MCF 10A (cell line): Measurements from ENCODE around the gene DCUN1D2. TPM values are rescaled to one million over a fixed set of nuclear protein-coding genes. Genes with fewer than 3 reads are reported as not detected.

Source experiments
- Bru-seq: library from RNA; stranded (reverse); fragments of 400-500 nt; gene quantifications from one replicate; lab custom pipeline; 2021; lab: Mats Ljungman, UMichigan
- BruChase-seq, 2 experiments: library from RNA; stranded (reverse); fragments of 400-500 nt; gene quantifications; one replicate each; lab custom pipeline; 2021; lab: Mats Ljungman, UMichigan
- BruUV-seq: library from RNA; stranded (reverse); fragments of 400-500 nt; replicated peaks from 2 replicates; lab custom pipeline; 2021; lab: Mats Ljungman, UMichigan
- CTCF ChIA-PET: fragments of 300-600 bp; sonication (Branson Sonifier 250); formaldehyde crosslinking; extraction: SDS; loops from one replicate; lab custom pipeline; 2021; ENCODE audit warnings: antibody characterized with exemption, inconsistent platforms; lab: Yijun Ruan, JAX
- POLR2A ChIA-PET: fragments of 300-600, 350-650 bp; sonication (Branson Sonifier 250); formaldehyde crosslinking; extraction: SDS; loops from one replicate; lab custom pipeline; 2020; ENCODE audit warnings: antibody characterized with exemption, inconsistent platforms; lab: Yijun Ruan, JAX
- DNase-seq: peaks from one replicate; pipeline ENCODE4 v3.0.0-alpha.2; 2018; ENCODE audit not compliant: unreplicated experiment
- H3K27ac Mint-ChIP-seq: one replicate; pipeline ENCODE4 v1.8.0; 2022; ENCODE audit warnings: mild to moderate bottlenecking, low read depth, mixed read lengths; ENCODE audit not compliant: unreplicated experiment
- H3K27me3 Mint-ChIP-seq: one replicate; pipeline ENCODE4 v1.8.0; 2022; ENCODE audit warnings: mixed read lengths; ENCODE audit not compliant: insufficient read depth, unreplicated experiment
- H3K36me3 Mint-ChIP-seq: one replicate; pipeline ENCODE4 v1.8.0; 2022; ENCODE audit warnings: mild to moderate bottlenecking, moderate library complexity, mixed read lengths; ENCODE audit not compliant: insufficient read depth, unreplicated experiment
- H3K4me1 Mint-ChIP-seq: one replicate; pipeline ENCODE4 v1.8.0; 2022; ENCODE audit warnings: mixed read lengths; ENCODE audit not compliant: insufficient read depth, unreplicated experiment
- H3K4me3 Mint-ChIP-seq: one replicate; pipeline ENCODE4 v1.8.0; 2022; ENCODE audit warnings: mild to moderate bottlenecking, moderate library complexity, mixed read lengths; ENCODE audit not compliant: unreplicated experiment
- H3K9me3 Mint-ChIP-seq: one replicate; pipeline ENCODE4 v1.8.0; 2022; ENCODE audit warnings: mixed read lengths; ENCODE audit not compliant: unreplicated experiment
- intact Hi-C: fragments of 100-400 bp; cut with micrococcal nuclease; formaldehyde crosslinking; loops from 2 replicates; pipeline ENCODE4 v1.14.1; 2022
- long read RNA-seq: library from polyadenylated mRNA; stranded (forward); transcript quantifications from one replicate; pipeline ENCODE4 v2.0.0, GENCODE V29; 2022
- total RNA-seq: library from RNA; stranded (reverse); gene quantifications from 2 replicates; pipeline ENCODE4 v1.2.3, GENCODE V29; 2022
- TF ChIP-seq, protein P1 (sequence below): fragments of 200-600 bp; IDR thresholded peaks from one replicate; pipeline ENCODE4 v1.8.0; 2022; ENCODE audit warnings: antibody characterized with exemption, mild to moderate bottlenecking; ENCODE audit not compliant: unreplicated experiment

The DCUN1D2 gene
- total RNA-seq (20.4 and 22.0 TPM in 2 replicates), Bru-seq, nascent RNA (percentile 74 among the genes with signal in this experiment), BruChase-seq, experiment 1, labeled RNA remaining after a 6-hour chase (percentile 76 among the genes with signal in this experiment), BruChase-seq, experiment 2, labeled RNA remaining after a 2-hour chase (percentile 87 among the genes with signal in this experiment)
- long read RNA-seq, partial matches to known transcripts, result 1 of 7 reads
- long read RNA-seq, other reads (novel, unspliced or antisense), result 4 of 7 reads

DNA sequence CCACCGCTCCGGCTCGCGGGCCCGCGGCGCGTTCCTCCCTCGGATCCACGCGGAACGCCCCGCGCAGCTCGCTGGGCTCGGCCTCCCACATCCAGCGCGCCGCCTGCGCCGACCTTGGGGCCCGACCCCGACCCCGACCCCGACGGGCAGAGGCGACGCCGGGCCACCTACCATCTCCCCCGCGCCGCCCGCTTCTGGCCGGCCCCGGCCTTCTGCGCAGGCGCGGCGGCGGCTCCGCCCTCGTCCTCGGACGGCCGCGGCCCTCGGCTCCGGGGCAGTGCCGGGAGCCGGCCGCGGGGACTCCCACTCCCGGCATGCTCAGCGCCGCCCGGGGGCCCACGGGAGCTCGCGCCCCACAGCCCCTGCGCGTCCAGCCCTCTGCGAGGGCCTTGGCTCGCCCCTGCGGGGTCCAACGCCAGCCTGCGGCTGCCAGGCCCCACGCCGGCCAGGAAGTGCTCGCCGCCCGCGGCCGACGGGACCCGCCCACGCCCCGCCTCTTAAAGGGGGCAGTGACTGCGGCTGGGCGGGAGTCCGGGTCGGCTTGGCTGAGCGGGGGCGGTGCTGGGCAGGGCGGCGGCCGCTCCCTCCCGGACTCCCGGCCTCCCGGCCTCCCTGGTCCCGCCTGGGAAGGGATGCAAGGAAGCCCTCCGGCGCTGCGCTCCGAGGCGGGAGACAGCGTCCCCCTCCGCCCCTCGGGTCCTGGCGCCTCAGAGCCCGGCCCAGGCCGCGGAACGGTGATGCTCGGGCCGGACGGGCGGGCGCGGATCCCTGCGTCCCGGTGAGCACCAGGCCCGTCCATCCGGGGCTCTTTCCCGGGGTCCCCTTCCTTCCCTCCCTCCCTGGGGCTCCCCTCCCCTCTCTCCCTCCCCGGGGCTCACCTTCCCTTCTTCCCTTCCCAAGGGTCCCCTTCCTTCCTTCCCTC is at the start of gene DCUN1D2:
DCUN1D2 (minus strand) TSS at position 216 of the 922 bp plus-strand sequence; CDS start at position 174, 42 bp downstream.
- Mint-ChIP-seq H3K36me3 (peaks cover 22% of the 10 kb centered on the region), H3K4me3 (peak within 1 kb of the TSS; percentile 91), H3K27ac (peak within 1 kb of the TSS; percentile 68), H3K27me3 (no peaks in the 10 kb centered on the region), H3K4me1 (peaks cover 42% of the 10 kb centered on the region), H3K9me3 (no peaks in the 10 kb centered on the region)
- intact Hi-C loops, result no loop called here
- peak; percentile 91 for DNase-seq
- ChIA-PET CTCF (no interaction called here), POLR2A (interaction anchor here (0.7 to 3.5 kb wide), 9 partner anchors 10 to 457 kb away, joined by 3 to 28 read pairs (median 4); partner anchors contain the start of genes CUL4A, LAMP1 and PCID2)
- TF ChIP-seq, protein P1, sequence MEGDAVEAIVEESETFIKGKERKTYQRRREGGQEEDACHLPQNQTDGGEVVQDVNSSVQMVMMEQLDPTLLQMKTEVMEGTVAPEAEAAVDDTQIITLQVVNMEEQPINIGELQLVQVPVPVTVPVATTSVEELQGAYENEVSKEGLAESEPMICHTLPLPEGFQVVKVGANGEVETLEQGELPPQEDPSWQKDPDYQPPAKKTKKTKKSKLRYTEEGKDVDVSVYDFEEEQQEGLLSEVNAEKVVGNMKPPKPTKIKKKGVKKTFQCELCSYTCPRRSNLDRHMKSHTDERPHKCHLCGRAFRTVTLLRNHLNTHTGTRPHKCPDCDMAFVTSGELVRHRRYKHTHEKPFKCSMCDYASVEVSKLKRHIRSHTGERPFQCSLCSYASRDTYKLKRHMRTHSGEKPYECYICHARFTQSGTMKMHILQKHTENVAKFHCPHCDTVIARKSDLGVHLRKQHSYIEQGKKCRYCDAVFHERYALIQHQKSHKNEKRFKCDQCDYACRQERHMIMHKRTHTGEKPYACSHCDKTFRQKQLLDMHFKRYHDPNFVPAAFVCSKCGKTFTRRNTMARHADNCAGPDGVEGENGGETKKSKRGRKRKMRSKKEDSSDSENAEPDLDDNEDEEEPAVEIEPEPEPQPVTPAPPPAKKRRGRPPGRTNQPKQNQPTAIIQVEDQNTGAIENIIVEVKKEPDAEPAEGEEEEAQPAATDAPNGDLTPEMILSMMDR, result no peak
- no TSS peak for BruUV-seq

DNA sequence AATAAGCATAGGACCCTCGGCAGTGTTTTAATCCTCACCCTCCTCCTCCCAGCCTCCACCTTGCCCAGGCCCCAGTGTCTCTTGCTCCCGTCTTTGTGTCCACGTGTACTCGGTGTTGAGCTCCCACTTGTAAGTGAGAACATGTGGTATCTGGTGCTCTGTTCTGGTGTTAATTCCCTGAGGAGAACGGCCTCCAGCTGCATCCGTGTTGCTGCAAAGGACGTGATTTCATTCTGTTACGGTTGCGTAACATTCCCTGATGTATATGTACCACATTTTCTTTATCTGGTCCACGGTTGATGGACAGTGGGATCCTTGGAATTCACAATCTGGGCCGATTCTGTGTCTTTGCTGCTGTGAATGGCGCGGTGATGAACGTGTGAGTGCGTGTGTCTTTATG is 49.3 kb upstream of the DCUN1D2 start:
- POLR2A ChIA-PET, result no interaction called here
- Mint-ChIP-seq H3K9me3 (no peaks in the 10 kb centered on the region), H3K36me3 (peaks cover 36% of the 10 kb centered on the region), H3K4me3 (no peak overlapping the region), H3K27ac (no peak overlapping the region), H3K4me1 (no peaks in the 10 kb centered on the region), H3K27me3 (no peaks in the 10 kb centered on the region)
- intact Hi-C loops, result no loop called here
- TF ChIP-seq, protein P1, result no peak
- CTCF ChIA-PET, result no interaction called here
- DNase-seq, result no peak
- no TSS peak for BruUV-seq

DNA sequence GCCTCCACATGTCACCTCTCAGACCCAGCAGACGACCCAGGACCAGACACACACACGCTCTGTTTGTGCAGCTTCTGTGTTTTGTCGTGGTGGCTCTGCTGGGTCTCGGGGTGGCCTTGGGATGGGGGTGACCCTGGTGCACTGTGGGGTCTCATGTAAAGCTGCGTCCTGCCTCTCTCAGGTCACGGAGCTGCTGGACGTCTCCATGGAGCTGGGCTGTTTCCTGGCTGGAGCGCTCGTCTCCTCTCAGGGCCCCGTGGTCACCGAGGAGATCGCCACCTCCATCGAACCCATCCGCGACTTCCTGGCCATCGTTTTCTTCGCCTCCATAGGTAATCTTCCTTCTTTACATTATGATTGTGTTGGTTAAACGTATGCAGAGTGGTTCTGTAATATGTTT is 48.7 kb upstream of the DCUN1D2 start:
- H3K36me3 Mint-ChIP-seq, result peaks cover 42% of the 10 kb centered on the region
- H3K27me3 Mint-ChIP-seq, result no peaks in the 10 kb centered on the region
- intact Hi-C loops, result no loop called here
- no peaks in the 10 kb centered on the region for H3K9me3 Mint-ChIP-seq
- no peak for DNase-seq
- BruUV-seq, result no TSS peak
- no peak overlapping the region for H3K27ac Mint-ChIP-seq
- POLR2A ChIA-PET, result no interaction called here
- TF ChIP-seq, protein P1, result no peak
- H3K4me1 Mint-ChIP-seq, result no peaks in the 10 kb centered on the region
- no peak overlapping the region for H3K4me3 Mint-ChIP-seq
- CTCF ChIA-PET, result no interaction called here

DNA sequence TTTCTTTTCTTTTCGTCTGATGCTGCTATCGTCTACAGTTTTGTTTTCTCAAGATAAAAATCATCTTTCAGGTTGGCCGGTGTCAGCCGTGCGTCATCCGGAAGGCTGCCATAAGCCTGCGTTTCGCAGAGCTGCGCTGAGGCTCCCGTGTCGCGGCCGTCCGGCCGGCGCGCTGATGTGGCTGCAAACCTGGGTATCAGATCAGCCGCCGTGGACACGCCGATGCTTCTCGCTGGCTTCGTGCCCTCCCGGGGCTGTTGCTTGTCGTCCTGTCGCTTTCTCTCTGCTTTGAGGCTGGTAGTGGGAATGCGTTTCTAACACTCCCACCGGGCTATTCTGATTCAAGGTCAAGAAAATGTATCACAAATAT is 48.2 kb upstream of the DCUN1D2 start:
- no TSS peak for BruUV-seq

More for the DNA sequence above, 48.2 kb upstream of the DCUN1D2 start:
- intact Hi-C loops, result no loop called here
- TF ChIP-seq, protein P1, result no peak
- no peak for DNase-seq
- Mint-ChIP-seq H3K9me3 (no peaks in the 10 kb centered on the region), H3K27ac (no peak overlapping the region), H3K4me3 (no peak overlapping the region), H3K4me1 (no peaks in the 10 kb centered on the region), H3K36me3 (peaks cover 47% of the 10 kb centered on the region), H3K27me3 (no peaks in the 10 kb centered on the region)
- POLR2A ChIA-PET, result interaction anchor here (1.0 kb wide), 1 partner anchor 33 kb away, joined by 3 read pairs; no protein-coding TSS in a partner anchor
- CTCF ChIA-PET, result no interaction called here
